ENCODE data around the gene MYMK. TPM values are rescaled to one million over a fixed set of nuclear protein-coding genes. Genes with fewer than 3 reads are reported as not detected.

Gene MYMK
- polyA plus RNA-seq, 2 donors: not detected

GRCh38 chr9:133547116-133547515 is 22.4 kb upstream of the MYMK start:
- Histone ChIP-seq H3K4me3 (ENCODE audit: low read depth in 1 of 2, low read length in 2 of 2) (no peak overlapping the region), H3K9me3 (ENCODE audit: control insufficient read depth in 2 of 2, insufficient read depth in 1 of 2, low read depth in 1 of 2, low read length in 1 of 2) (no peaks in the 10 kb centered on the region), H3K36me3 (ENCODE audit: control insufficient read depth in 2 of 2, insufficient read depth in 2 of 2, low read length in 1 of 2) (no peaks in the 10 kb centered on the region), H3K27me3 (ENCODE audit: control insufficient read depth in 1 of 2, insufficient read depth in 2 of 2, low read length in 2 of 2) (no peaks in the 10 kb centered on the region), H3K4me1 (ENCODE audit: control insufficient read depth in 2 of 2, insufficient read depth in 2 of 2, low read length in 1 of 2) (peaks cover 3 to 5% of the 10 kb centered on the region in 2 donors), H3K27ac (ENCODE audit: low read depth in 2 of 2, low read length in 1 of 2) (no peak overlapping the region)
- 77 to 82% methylated on average over 15 of the region's 15 CpGs for WGBS, 2 donors

DNA sequence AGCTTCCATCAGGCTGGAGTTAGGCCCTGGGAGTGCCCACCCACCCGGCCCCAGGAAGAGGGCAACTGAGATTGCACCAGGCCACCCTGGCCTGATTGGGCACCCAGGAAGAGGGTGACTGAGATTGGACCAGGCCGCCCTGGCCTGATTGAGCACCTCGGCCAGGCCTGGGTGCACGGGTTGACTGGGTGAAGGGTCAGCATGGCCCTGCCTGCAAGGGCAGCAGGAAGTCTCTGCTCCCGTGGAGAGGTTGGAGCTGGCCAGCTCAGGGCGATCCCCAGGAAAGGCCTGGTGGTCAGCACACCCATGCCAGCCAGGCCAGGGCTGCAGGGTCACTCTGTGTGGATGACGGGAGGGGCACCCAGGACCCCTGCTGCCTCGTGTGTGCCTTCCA is 21.5 kb upstream of the MYMK start:
- Histone ChIP-seq H3K4me1 (ENCODE audit: control insufficient read depth in 2 of 2, insufficient read depth in 2 of 2, low read length in 1 of 2) (peaks cover 3 to 5% of the 10 kb centered on the region in 2 donors), H3K27me3 (ENCODE audit: control insufficient read depth in 1 of 2, insufficient read depth in 2 of 2, low read length in 2 of 2) (no peaks in the 10 kb centered on the region), H3K9me3 (ENCODE audit: control insufficient read depth in 2 of 2, insufficient read depth in 1 of 2, low read depth in 1 of 2, low read length in 1 of 2) (no peaks in the 10 kb centered on the region), H3K36me3 (ENCODE audit: control insufficient read depth in 2 of 2, insufficient read depth in 2 of 2, low read length in 1 of 2) (no peaks in the 10 kb centered on the region), H3K27ac (ENCODE audit: low read depth in 2 of 2, low read length in 1 of 2) (no peak overlapping the region), H3K4me3 (ENCODE audit: low read depth in 1 of 2, low read length in 2 of 2) (no peak overlapping the region)
- 69 to 75% methylated on average over 8 of the region's 8 CpGs for WGBS, 2 donors

DNA sequence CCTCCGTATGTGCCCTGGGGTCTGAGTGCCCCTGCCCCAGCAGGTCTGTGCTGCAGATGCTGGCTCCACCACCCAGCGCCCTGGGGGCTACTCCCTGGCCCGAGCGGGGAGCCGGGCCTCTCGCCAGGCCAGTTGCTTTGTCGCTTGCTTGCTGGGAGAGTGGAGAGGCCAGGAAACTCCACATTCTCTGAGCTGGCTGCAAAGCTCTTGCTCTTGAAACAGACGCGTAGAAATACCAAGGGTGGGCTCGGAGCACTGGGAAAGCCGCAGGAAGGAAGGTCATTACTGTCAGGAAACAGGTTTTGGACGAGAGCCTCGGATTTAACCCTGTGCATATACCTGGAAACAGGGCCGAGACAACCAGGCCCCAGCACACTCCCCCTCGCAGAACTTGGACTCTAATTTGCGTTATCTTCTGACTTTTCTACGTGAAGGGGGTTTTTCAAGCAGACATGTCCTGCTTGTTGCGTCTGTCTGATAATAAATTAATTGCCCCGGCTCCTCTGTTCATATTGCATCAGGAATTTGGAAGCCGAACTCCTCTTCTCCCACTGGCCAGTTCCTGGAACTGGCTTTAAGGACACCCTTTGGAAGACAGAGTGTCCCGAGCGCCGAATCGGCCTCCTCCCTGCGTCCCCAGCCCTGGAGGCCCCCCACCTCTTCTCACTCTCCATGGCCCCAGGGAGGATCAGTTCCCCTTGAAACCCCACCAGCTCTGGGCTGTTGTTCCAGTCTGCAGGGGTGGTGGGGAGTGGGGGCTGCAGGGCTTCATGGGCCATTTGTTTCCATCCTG is 20.9 kb upstream of the MYMK start:
- H3K4me1 ChIP-seq (ENCODE audit: control insufficient read depth in 2 of 2, insufficient read depth in 2 of 2, low read length in 1 of 2): peaks cover 3 to 5% of the 10 kb centered on the region in 2 donors
- H3K27me3 ChIP-seq (ENCODE audit: control insufficient read depth in 1 of 2, insufficient read depth in 2 of 2, low read length in 2 of 2): no peaks in the 10 kb centered on the region
- no peak overlapping the region for H3K27ac ChIP-seq (ENCODE audit: low read depth in 2 of 2, low read length in 1 of 2)
- no peaks in the 10 kb centered on the region for H3K36me3 ChIP-seq (ENCODE audit: control insufficient read depth in 2 of 2, insufficient read depth in 2 of 2, low read length in 1 of 2)
- no peaks in the 10 kb centered on the region for H3K9me3 ChIP-seq (ENCODE audit: control insufficient read depth in 2 of 2, insufficient read depth in 1 of 2, low read depth in 1 of 2, low read length in 1 of 2)
- 59% methylated on average over 25 of the region's 25 CpGs for WGBS, 2 donors
- H3K4me3 ChIP-seq (ENCODE audit: low read depth in 1 of 2, low read length in 2 of 2): no peak overlapping the region

DNA sequence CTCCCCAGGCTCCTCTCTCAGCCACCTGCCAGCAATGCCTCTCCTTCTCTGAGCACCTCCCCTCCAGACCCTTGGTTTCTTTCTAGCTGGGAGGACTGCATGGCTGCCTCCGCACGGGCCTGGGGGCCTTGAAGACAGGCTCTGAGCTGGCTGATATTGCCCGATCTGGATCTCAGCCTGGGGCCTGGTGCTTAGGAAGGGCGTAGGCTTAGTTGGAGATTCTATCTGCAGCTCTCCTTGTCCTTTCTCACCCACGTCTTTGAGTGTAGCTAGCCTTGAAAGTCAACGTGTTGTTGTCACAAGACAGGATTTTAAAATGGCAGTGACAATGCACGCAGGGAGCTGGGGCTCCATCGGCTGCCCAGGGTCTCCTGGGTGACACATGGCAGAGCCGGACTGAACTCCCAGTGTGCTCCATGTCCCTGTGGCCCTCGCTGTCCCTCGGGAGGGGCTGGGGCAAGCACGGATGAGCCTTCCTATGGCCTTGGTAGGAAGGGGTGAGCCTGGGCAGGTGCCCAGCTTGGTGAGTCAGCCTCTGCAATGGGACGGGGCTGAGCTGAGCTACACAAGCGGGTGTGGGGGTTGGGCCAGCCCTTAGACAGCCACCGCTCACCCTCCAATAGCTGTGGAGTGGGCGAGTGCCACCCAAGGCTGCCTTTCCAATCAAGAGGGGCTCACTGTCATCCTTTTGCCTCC is 19.2 kb upstream of the MYMK start:
- Histone ChIP-seq H3K4me3 (ENCODE audit: low read depth in 1 of 2, low read length in 2 of 2) (no peak overlapping the region), H3K36me3 (ENCODE audit: control insufficient read depth in 2 of 2, insufficient read depth in 2 of 2, low read length in 1 of 2) (no peaks in the 10 kb centered on the region), H3K27ac (ENCODE audit: low read depth in 2 of 2, low read length in 1 of 2) (no peak overlapping the region), H3K4me1 (ENCODE audit: control insufficient read depth in 2 of 2, insufficient read depth in 2 of 2, low read length in 1 of 2) (peaks cover 3 to 5% of the 10 kb centered on the region in 2 donors), H3K27me3 (ENCODE audit: control insufficient read depth in 1 of 2, insufficient read depth in 2 of 2, low read length in 2 of 2) (no peaks in the 10 kb centered on the region), H3K9me3 (ENCODE audit: control insufficient read depth in 2 of 2, insufficient read depth in 1 of 2, low read depth in 1 of 2, low read length in 1 of 2) (no peaks in the 10 kb centered on the region)
- 79 to 80% methylated on average over 16 of the region's 16 CpGs for WGBS, 2 donors

DNA sequence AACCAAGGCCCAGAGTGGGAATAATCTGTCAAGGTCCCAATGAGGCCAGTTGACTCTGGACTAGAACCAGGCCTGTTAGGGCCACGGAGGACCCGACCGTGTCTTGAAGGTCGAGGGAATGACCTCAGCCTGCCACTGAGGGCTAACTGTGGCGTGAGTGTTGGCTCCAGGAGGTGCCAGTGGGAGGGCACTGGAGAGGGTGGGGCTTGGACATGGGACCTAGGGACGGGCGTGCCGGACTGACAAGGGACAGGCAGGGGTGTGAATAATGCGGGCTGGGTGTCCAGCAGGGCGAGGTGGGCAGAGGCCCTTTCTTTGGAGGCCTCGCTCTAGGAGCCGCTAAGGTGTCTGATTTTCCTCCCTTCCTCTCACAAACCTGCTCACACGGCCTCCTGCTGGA is 17.2 kb upstream of the MYMK start:
- Histone ChIP-seq H3K4me1 (ENCODE audit: control insufficient read depth in 2 of 2, insufficient read depth in 2 of 2, low read length in 1 of 2) (peaks cover 5 to 10% of the 10 kb centered on the region in 2 donors), H3K27me3 (ENCODE audit: control insufficient read depth in 1 of 2, insufficient read depth in 2 of 2, low read length in 2 of 2) (no peaks in the 10 kb centered on the region), H3K4me3 (ENCODE audit: low read depth in 1 of 2, low read length in 2 of 2) (no peak overlapping the region), H3K36me3 (ENCODE audit: control insufficient read depth in 2 of 2, insufficient read depth in 2 of 2, low read length in 1 of 2) (no peaks in the 10 kb centered on the region), H3K27ac (ENCODE audit: low read depth in 2 of 2, low read length in 1 of 2) (no peak overlapping the region), H3K9me3 (ENCODE audit: control insufficient read depth in 2 of 2, insufficient read depth in 1 of 2, low read depth in 1 of 2, low read length in 1 of 2) (no peaks in the 10 kb centered on the region)
- 80 to 82% methylated on average over 13 of the region's 13 CpGs for WGBS, 2 donors

- Histone ChIP-seq H3K4me1 (ENCODE audit: control insufficient read depth in 2 of 2, insufficient read depth in 2 of 2, low read length in 1 of 2) (peaks cover 2 to 10% of the 10 kb centered on the region in 2 donors), H3K27me3 (ENCODE audit: control insufficient read depth in 1 of 2, insufficient read depth in 2 of 2, low read length in 2 of 2) (no peaks in the 10 kb centered on the region), H3K4me3 (ENCODE audit: low read depth in 1 of 2, low read length in 2 of 2) (no peak overlapping the region), H3K27ac (ENCODE audit: low read depth in 2 of 2, low read length in 1 of 2) (no peak overlapping the region), H3K36me3 (ENCODE audit: control insufficient read depth in 2 of 2, insufficient read depth in 2 of 2, low read length in 1 of 2) (no peaks in the 10 kb centered on the region), H3K9me3 (ENCODE audit: control insufficient read depth in 2 of 2, insufficient read depth in 1 of 2, low read depth in 1 of 2, low read length in 1 of 2) (no peaks in the 10 kb centered on the region)
- 69 to 83% methylated on average over 17 to 18 of the region's 18 CpGs for WGBS, 2 donors
Observed at GRCh38 chr9:133540698-133541025, 15.9 kb upstream of the MYMK start.

DNA sequence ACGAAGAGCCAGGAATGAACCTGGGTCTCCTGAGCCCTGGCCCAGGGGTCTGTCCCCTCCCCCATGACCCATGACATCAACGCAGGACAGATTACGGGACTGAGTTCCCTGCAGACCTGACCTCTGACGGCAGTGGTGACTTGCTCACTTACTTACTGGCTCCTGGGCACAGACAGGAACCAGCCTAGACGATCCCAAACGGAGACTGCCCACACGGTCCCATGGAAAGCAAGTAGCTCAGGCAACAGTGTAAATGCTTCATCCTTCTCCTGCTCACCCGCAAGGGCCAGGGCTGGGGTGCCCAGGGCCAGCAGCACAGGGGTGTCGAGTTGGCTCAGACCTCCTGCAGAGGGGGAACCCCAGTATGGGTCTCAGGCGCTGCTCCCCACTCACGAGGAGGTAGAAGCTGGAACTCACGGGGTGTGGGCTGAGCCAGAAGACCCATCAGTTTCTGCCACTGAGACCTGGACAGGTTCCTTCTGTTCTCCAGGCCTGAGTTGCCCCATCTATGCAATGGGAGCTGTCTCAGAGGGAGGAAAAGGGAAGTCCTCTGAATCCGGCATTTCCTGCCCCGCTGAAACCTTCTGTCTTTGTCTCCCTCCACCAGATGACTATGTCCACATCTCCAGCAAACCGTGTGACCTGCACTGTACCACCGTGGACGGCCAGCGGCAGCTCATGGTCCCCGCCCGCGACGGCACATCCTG is 15.4 kb upstream of the MYMK start:
- H3K4me3 ChIP-seq (ENCODE audit: low read depth in 1 of 2, low read length in 2 of 2): no peak overlapping the region

GRCh38 chr9:133538851-133539833 is 14.4 kb upstream of the MYMK start:
- H3K36me3 ChIP-seq (ENCODE audit: control insufficient read depth in 2 of 2, insufficient read depth in 2 of 2, low read length in 1 of 2): no peaks in the 10 kb centered on the region
- no peaks in the 10 kb centered on the region for H3K9me3 ChIP-seq (ENCODE audit: control insufficient read depth in 2 of 2, insufficient read depth in 1 of 2, low read depth in 1 of 2, low read length in 1 of 2)
- peaks cover 2 to 7% of the 10 kb centered on the region in 2 donors for H3K4me1 ChIP-seq (ENCODE audit: control insufficient read depth in 2 of 2, insufficient read depth in 2 of 2, low read length in 1 of 2)
- no peaks in the 10 kb centered on the region for H3K27me3 ChIP-seq (ENCODE audit: control insufficient read depth in 1 of 2, insufficient read depth in 2 of 2, low read length in 2 of 2)
- 45 to 56% methylated on average over 40 to 47 of the region's 47 CpGs for WGBS, 2 donors
- H3K4me3 ChIP-seq (ENCODE audit: low read depth in 1 of 2, low read length in 2 of 2): no peak overlapping the region
- no peak overlapping the region for H3K27ac ChIP-seq (ENCODE audit: low read depth in 2 of 2, low read length in 1 of 2)

More for the DNA sequence above, 15.4 kb upstream of the MYMK start:
- Histone ChIP-seq H3K27ac (ENCODE audit: low read depth in 2 of 2, low read length in 1 of 2) (no peak overlapping the region), H3K36me3 (ENCODE audit: control insufficient read depth in 2 of 2, insufficient read depth in 2 of 2, low read length in 1 of 2) (no peaks in the 10 kb centered on the region), H3K27me3 (ENCODE audit: control insufficient read depth in 1 of 2, insufficient read depth in 2 of 2, low read length in 2 of 2) (no peaks in the 10 kb centered on the region), H3K9me3 (ENCODE audit: control insufficient read depth in 2 of 2, insufficient read depth in 1 of 2, low read depth in 1 of 2, low read length in 1 of 2) (no peaks in the 10 kb centered on the region), H3K4me1 (ENCODE audit: control insufficient read depth in 2 of 2, insufficient read depth in 2 of 2, low read length in 1 of 2) (peaks cover 2 to 10% of the 10 kb centered on the region in 2 donors)
- WGBS, 2 donors: 72% methylated on average over 22 of the region's 22 CpGs

- peaks cover 2 to 7% of the 10 kb centered on the region in 2 donors for H3K4me1 ChIP-seq (ENCODE audit: control insufficient read depth in 2 of 2, insufficient read depth in 2 of 2, low read length in 1 of 2)
- no peak overlapping the region for H3K4me3 ChIP-seq (ENCODE audit: low read depth in 1 of 2, low read length in 2 of 2)
- H3K9me3 ChIP-seq (ENCODE audit: control insufficient read depth in 2 of 2, insufficient read depth in 1 of 2, low read depth in 1 of 2, low read length in 1 of 2): no peaks in the 10 kb centered on the region
- H3K36me3 ChIP-seq (ENCODE audit: control insufficient read depth in 2 of 2, insufficient read depth in 2 of 2, low read length in 1 of 2): no peaks in the 10 kb centered on the region
- H3K27me3 ChIP-seq (ENCODE audit: control insufficient read depth in 1 of 2, insufficient read depth in 2 of 2, low read length in 2 of 2): no peaks in the 10 kb centered on the region
- 58 to 76% methylated on average over 14 of the region's 14 CpGs for WGBS, 2 donors
- H3K27ac ChIP-seq (ENCODE audit: low read depth in 2 of 2, low read length in 1 of 2): no peak overlapping the region
Observed at GRCh38 chr9:133538176-133538575, 13.4 kb upstream of the MYMK start.

Data from esophagus (tissue), 2 donors.